DMS114 treated with DMSO at 0.1 percent for 48 hours (cell line): Measurements from ENCODE around the gene MGAT4C.
"Not testable (repeated sequence)": the region's sequence is repeated elsewhere in the genome, so short reads cannot be mapped to it uniquely, and the experiment has no call there.

Experiments used
- DNase-seq: peaks from one replicate; lab custom pipeline; 2025; ENCODE audit not compliant: unreplicated experiment; lab: John Stamatoyannopoulos, UW

MGAT4C gene

DNA sequence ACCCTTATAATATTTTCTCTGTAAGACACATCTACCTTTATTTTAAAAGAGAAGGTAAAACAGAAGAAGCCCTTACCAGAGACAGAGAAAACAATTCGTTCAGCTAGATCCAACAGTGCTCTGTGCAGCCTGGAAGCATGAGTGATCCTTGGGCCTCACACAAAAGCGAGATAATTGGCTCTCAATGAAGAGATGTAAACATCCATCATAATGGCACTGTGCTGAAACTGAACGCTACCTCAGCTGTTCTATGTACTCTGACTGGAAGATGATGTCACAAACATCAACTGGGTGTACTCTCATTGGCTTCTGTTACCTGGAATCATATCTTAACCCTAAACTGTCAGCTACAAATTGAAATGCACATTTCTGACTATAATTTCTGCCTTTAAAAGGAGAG is at the start of gene MGAT4C:
MGAT4C (minus strand) TSS at position 229 of the 400 bp plus-strand sequence.
- no peak for DNase-seq

DNA sequence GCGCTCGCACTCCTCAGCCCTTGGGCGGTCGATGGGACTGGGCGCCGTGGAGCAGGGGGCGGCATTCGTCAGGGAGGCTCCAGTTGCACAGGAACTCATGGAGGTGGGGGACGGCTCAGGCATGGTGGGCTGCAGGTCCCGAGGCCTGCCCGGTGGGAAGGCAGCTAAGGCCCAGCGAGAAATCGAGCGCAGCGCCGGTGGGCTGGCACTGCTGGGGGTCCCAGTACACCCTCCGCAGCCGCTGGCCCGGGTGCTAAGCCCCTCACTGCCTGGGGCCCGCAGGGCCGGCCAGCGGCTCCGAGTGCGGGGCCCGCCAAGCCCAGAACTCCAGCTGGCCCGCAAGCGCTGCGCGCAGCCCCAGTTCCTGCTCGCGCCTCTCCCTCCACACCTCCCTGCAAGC is 40.2 kb upstream of the MGAT4C start:
- not testable (repeated sequence) for DNase-seq

DNA sequence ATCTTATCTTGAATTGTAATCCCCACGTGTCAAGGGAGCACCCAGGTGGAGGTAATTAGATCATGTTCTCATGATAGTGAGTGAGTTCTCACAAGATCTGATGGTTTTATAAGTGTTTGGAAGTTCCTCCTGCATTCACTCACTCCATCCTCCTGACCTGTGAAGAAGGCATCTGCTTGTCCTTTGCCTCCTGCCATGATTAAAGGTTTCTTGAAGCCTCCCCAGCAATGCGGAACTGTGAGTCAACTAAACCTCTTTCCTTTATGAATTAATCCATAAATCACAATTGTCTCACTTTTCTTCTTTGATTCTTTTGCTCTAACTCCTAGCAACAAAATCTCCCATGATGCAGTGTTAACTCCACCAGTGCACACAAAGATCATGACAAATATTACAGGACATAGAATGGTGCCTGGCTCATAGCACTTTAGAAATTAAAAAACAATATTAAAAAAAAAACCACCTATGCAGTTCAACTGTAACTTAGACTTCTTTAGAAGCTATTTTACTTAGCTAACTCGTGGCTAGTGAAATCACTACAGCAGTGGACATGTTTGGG is 37.6 kb upstream of the MGAT4C start:
- DNase-seq = no peak

DNA sequence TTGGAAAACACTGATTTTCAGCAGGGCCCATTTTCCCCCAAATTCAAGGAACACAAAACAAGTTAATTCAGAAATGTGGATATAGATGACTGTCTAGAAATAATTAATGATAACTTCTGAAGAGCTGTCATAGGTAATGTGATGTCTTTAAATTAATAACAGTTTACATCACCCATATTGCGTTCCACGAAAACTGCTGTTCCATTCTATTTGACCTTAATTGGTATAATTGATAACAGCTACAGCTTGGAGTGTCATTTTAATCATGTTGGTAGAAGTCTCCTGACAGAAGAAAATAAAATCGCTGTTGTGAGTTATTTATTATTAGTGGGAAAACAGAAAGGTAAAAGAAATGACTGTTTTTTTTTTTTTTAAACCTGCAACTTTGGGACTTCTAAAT is 36.3 kb upstream of the MGAT4C start:
- no peak for DNase-seq

DNA sequence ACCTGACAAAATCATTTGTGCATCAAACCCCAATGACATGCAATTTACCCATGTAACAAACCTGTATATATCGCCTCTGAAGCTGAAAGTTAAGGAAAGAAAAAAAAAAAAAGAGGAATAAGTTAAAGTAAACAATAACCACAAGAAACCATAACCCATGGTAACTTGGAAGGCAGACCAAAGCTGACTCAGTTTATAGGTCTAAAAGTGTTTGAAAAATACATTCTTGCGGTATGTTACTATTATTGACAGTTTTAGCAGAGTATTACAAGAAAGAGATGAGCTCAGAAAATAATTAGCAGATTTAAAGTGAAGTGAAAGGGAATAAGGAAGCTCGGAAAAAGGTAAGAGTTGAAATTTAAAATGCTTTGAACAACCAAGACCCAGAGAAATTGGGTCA is 34.4 kb upstream of the MGAT4C start:
- no peak for DNase-seq

DNA sequence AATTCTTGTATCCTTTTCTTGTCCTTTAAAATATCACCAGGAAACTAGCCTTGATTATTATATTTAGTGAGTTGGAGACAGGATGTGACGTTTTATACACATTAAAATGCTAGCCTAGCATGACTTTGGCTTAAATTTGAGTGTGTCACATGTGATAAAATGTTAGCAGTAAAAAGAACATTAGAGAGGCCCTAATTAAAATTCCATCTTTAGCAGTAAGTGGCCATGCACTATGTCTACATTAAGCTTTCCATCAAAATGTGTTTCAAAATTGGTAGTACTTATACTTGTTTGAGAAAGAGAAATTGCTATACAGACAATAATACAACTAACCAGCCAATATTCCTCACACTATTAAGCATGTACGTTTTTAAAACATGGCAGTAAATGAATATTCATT is 29.9 kb upstream of the MGAT4C start:
- no peak for DNase-seq

DNA sequence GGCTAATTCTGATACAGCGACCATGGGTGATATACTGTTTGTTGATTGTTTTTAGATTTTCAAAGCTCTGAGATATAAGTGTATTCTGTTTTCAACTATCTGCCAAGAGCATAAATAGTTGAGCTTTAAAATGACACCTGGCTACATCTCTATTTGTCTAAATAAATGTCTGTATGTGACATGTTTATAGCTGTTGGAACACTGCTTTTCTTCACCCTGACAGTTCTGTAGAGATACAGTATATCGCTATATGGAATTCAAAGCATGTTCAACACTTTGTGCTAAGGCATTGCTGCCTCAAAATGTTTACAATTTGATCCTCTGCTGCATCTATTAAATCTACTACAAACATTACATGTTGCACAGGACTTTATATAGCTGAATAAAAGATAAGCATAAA is 27.4 kb upstream of the MGAT4C start:
- no peak for DNase-seq

DNA sequence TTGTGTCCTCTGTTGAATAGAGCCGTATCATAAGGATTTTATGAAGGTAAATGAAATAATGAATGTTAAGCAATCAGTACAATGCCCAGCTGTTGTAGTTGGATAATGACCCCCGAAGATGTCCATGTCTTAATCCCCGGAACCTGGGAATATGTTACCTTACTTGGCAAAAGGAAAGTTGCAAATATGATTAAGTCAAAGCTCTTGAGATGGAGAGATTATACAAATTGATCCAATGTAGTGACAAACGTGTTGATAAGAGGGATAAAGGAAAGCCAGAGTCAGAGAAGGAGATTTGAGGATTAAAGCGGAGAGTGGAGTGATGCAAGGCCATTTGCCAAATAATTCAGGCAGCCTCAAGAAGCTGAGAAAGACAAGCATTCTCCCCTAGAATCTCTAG is 19.2 kb upstream of the MGAT4C start:
- DNase-seq = no peak

DNA sequence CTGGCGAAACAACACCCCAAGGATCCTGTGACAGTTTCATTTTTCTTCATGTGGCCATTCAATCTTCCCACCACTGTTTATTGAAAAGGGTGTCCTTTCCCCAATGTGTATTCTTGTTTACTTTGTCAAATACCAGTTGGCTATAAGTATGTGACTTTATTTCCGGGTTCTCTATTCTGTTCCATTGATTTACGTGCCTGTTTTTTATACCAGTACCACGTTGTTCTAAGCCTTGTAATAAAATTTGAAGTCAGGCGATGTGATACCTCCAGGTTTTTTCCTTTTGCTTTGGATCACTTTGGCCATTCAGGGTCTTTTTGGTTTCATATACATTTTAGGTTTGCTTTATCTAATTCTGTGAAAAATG is 9.1 kb upstream of the MGAT4C start:
- no peak for DNase-seq

DNA sequence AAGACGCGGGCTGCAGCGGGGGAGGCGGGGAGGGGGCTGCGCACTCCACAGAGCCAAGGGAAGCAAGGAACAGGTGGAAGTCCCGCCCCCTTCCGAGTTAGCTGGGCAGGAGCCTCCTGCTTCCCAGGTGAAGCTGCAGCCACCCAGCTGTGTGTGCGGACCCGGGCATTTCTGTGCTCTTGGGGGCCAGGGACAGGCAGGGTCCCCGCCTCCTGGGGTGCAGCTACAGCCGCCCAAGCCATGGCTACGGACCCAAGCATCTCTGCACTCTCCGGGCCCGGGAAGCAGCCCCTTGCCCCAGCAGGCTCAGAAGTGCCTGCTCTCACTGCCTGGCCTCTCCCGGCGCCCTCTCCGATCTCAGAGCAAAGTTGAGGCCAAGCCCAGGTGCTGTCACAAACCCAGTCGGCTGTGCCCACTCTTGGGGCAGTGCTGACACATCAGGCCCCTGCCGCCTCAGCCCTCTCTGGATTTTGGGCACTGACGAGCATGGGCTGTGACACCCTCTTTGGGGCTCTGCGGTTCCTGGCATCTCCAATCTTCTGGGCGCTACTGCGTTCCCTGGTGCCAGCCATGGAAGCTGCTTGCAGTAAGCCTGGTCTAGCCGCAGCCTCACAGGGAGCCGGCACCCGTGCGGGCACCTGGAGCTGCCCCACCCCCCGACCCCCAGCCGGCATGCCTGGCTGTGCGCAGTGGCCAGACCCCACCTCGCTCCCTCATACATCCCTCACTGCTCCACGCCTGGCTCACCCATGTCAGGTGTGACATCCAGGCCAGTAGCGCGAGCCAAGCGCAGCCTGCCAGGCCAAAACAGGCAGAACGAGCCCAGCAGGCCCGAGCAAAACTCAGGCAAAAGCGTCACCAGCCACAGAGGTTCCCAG is 8.5 kb upstream of the MGAT4C start:
- no peak for DNase-seq

DNA sequence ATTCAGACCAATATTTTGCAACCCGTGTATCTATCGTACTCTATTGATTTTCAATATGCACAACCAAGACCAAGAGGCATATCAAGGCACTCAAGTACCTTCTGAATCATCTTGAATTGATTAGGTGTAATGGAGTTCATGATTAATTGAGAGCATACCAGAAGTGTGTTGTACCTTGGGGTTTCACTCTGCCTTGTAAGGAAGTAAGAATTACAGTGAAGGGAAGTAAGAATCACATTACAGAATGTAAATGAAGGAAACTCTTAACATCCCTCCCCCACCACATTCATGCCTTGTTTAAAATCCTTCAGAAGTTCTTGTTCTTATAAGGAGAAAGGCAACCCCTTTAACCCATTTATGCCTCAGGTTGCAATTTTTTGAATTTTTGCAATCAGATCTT is 5.4 kb upstream of the MGAT4C start:
- no peak for DNase-seq

DNA sequence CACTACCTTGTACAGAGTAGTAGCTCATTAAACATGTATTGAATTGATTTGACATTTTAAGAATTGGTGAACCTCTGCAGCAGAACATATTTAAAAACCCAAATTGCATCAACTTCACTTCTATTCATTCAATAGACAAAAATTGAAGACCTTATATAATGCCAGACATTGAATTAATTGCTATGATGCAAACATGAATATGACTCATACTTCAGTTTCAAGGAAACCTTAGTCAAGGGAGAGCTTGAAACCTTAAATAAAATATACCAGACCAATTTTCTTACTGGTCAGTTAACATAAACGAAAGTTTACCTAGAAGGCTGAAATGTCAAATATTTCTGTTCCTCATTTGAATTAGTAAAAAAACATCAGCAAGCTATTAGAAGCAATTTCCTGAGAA is 5.0 kb upstream of the MGAT4C start:
- DNase-seq = no peak

DNA sequence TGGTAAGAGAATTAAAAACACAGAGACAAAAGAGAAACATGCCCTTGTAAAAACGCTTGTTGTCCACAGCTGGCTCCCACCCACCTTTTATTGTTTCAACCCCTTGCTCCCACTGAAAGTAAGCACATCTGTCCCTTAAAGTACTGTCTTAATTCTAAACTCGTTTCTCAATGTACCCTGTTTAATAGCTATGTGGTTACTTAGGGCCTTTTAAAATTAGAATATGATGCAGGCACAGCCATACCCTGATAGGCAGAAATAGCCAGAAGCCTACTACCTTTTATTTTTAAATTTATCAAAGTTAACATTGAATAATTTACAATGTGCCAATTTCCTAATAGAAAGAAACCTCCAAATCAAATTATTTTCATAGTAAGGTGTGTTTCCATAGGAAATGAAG is 4.0 kb upstream of the MGAT4C start:
- DNase-seq = no peak

DNA sequence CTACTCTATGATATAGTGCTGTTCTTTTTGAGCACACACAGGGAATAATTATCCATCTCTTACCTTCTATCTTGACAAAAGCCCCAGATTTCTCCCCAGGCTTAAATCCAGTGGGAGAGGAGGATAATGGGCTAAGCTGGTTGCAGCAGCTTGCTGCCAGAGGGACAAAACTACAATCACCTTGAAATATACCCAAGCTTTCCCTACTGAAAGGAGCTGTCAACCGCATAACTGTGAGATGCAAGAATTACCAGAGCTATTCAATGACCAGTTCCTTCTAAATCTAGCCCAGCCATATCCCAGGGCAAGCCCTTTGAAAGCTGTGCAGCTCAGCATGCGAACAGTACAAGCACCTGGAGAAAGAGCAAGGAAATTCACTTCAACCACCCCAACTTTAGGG is 943 bp upstream of the MGAT4C start:
- DNase-seq = no peak

DNA sequence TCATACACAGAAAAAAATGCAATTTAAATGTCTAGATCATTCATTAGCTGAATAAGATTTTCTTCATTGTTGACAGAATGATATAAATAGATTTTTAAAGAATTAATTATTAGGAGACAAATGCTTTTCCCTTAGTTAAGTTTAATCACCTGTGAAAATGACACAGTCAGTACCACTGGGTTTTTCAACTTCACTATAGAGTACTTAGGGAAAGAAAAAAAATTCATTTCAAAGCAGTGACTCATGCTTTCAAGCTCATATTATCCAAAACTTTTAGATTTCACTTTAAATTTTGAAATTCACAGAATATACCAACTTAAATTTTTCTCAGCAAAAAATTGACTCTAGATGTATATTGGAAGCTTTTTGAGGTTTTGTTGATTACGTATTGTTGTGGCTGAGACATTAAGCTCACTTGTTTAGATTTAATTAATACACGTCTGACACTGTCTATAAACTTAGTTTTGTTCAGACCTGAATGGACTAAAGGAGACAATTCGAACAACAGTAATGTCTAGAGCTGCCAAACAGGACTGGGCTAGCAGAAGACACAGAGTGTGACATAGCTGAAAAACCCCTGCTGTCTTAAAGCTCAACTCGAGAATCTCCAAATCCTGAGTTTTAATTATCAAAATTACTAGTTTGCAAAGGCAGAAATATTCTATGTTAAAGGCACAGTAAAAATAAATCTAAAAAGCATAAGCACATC is 1.6 kb downstream of the MGAT4C start:
- DNase-seq = no peak

DNA sequence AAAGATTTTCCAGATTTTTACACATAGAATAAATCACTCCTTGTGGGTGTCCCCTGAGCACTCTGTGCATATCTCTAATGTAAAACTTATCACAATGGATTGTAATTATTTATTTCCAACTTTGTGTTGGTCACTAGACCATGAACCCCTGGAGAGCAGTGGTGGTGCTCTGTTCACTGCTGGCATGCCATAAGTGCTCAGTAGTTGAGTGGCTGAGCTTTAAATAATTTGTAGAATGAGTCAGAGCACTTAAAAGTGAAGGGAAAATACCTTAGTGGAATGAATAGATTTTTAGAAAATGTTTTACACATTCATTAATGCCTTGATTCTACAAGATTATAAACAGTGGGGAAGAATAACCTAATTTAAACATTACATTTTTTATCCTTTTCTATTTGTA is 6.3 kb downstream of the MGAT4C start:
- no peak for DNase-seq

DNA sequence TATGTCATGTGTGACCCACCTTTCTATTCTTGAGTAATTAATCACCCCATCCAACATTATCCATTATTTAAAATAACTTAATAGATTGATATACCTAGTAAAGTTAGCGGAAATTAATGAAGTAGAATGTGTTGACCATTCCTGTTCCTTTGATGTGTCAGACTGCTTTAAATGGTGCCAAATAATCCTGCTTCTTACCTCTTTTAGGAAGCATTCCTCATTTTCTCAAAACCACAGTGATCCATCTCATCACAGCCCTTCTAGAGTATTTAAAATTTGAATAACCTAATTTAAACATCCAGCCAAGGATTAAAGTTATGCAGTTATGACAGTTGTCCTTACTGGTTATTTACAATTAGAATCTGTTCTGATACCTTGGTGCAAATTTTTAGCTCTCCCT is 6.9 kb downstream of the MGAT4C start:
- no peak for DNase-seq

DNA sequence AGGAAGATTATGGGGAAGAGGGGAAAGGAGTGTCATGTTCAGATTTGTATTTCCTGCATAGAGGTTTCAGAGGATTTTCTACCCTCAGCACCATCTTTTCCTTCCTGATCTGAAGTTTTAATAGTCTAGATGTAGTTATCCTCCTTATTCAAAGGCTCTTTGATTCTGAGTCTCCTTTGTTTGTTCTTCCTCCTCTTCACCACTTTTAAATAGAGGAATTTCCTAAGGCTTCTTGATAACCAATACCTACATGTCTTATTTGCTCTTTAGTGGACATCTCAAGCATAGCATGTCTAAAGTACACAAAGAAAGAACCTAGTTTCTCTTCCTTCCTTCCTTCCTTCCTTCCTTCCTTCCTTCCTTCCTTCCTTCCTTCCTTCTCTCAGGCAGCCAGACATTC is 8.3 kb downstream of the MGAT4C start:
- DNase-seq = no peak

DNA sequence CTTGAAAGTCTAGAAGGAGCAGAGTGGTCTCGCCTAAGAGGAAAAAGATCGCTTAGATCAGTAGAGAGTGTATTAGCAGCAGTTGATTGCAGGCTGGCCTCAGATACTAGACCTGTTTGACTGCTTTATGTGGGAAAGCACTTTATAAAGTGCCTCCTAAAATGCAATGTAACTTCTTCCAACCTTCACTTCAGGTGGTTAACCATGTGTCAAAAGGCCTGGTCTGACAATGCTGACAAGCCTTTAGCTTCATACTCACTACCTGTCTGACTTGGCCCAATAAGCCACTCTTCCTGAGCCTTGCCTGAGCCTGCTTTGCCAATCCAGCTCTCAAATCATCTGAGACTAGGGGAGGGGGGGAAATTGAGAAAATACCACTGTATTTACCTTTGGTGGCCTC is 14.6 kb downstream of the MGAT4C start:
- no peak for DNase-seq

DNA sequence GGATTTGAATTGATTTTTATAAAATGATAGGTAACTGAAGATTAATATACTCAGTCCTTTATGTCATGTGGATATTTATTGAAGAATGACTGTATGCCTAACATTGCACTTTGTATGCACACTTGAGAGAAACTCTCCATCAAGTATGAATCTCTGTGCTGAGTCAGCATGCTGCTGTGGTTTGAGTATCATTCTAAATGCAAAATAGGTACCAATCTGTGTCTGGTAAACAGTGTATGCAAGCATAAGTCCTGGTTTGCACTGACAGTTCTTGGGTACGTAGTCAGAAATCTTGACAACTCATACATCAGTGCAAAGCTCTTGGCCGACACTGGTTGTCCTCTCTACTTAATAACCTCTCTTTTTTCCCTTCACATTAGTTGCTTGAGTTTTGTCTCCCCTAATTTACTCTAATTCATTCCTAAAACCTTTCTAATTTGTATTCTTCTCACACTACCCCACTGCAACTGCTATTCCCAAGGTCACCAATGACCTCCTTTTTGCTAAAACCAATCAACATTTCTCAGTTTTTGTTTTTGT is 21.8 kb downstream of the MGAT4C start:
- DNase-seq = no peak

DNA sequence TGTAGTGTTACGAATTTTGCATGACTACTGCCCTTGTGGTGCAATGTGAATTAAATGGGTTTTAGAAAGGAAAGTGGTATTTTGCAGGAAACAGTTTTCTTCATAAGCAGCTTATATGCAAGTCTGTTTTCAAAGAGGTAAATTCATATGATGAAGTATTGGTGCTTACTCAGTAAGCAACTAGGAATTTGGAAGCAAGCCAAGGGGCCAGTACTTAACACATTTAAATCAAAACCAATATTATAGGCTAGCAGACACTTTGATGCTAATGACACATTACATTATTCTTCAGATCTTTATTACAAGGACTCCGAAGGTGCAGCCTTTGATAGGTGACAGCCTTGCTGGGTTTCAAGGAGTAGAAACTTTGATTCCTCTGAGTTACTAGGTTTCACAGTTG is 23.1 kb downstream of the MGAT4C start:
- no peak for DNase-seq

DNA sequence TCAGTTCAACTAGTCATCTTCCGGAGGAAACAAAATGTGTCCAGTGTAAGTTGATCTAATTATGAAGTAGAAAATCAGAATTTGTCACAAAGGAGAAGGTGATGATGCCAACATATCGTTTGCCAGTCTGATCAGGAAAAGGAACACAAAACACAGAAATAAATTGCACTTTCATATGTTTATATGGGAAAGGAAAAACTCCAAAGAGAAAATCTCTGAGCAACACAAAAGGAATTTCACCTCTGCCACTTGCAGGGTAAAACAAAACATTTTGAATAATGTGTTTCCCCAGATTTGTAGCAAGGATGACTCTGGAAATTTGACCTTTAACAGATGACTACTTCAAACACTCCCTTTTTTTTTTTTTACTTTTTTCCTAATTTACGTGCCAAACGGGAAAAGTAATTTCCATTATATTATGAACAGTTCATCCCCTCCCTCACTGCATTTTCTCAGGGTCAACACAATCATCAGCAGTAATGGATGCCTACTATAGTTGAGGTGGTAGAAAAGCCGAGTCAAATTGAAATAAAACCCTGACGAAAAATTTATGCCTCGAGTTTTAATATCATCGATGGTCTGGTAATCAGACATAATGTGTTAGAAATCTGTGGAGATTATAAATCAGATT is 25.6 kb downstream of the MGAT4C start:
- no peak for DNase-seq
